ENCODE measurements around the gene LRFN3.
A peak's percentile ranks its signal among the peaks of the same experiment; 100 is the strongest.

The LRFN3 gene

GRCh38 chr19:35986664-35987570, 50.7 kb downstream of the LRFN3 start:
- Histone ChIP-seq H3K4me1 (ENCODE audit: control insufficient read depth, insufficient read depth, low read length) (no peaks in the 10 kb centered on the region), H3K4me3 (ENCODE audit: low read depth, low read length) (peak overlapping the region; percentile 41), H3K9ac (ENCODE audit: low read depth, low read length) (no peak overlapping the region), H3K36me3 (ENCODE audit: control insufficient read depth, insufficient read depth, low read length) (no peaks in the 10 kb centered on the region), H3K27me3 (ENCODE audit: control insufficient read depth, insufficient read depth, low read length) (peaks cover 17% of the 10 kb centered on the region), H3K9me3 (ENCODE audit: control insufficient read depth, insufficient read depth, low read length) (no peaks in the 10 kb centered on the region)

- H3K9ac ChIP-seq (ENCODE audit: low read depth, low read length), result no peak overlapping the region
- no peaks in the 10 kb centered on the region for H3K9me3 ChIP-seq (ENCODE audit: control insufficient read depth, insufficient read depth, low read length)
- H3K4me3 ChIP-seq (ENCODE audit: low read depth, low read length), result no peak overlapping the region
- H3K4me1 ChIP-seq (ENCODE audit: control insufficient read depth, insufficient read depth, low read length), result no peaks in the 10 kb centered on the region
- H3K36me3 ChIP-seq (ENCODE audit: control insufficient read depth, insufficient read depth, low read length), result no peaks in the 10 kb centered on the region
- peaks cover 17% of the 10 kb centered on the region for H3K27me3 ChIP-seq (ENCODE audit: control insufficient read depth, insufficient read depth, low read length)
Observed at GRCh38 chr19:35987571-35987896, 51.4 kb downstream of the LRFN3 start.

- Histone ChIP-seq H3K27me3 (ENCODE audit: control insufficient read depth, insufficient read depth, low read length) (peaks cover 15% of the 10 kb centered on the region), H3K9me3 (ENCODE audit: control insufficient read depth, insufficient read depth, low read length) (no peaks in the 10 kb centered on the region), H3K4me3 (ENCODE audit: low read depth, low read length) (no peak overlapping the region)
Observed at GRCh38 chr19:35988824-35989223, 52.6 kb downstream of the LRFN3 start.

GRCh38 chr19:35990156-35990555, 54.0 kb downstream of the LRFN3 start:
- no peaks in the 10 kb centered on the region for H3K4me1 ChIP-seq (ENCODE audit: control insufficient read depth, insufficient read depth, low read length)
- H3K9me3 ChIP-seq (ENCODE audit: control insufficient read depth, insufficient read depth, low read length), result no peaks in the 10 kb centered on the region
- H3K9ac ChIP-seq (ENCODE audit: low read depth, low read length), result no peak overlapping the region
- H3K27me3 ChIP-seq (ENCODE audit: control insufficient read depth, insufficient read depth, low read length), result peaks cover 13% of the 10 kb centered on the region
- no peak overlapping the region for H3K4me3 ChIP-seq (ENCODE audit: low read depth, low read length)
- H3K36me3 ChIP-seq (ENCODE audit: control insufficient read depth, insufficient read depth, low read length), result no peaks in the 10 kb centered on the region

More at GRCh38 chr19:35988824-35989223, 52.6 kb downstream of the LRFN3 start:
- no peak overlapping the region for H3K9ac ChIP-seq (ENCODE audit: low read depth, low read length)
- H3K36me3 ChIP-seq (ENCODE audit: control insufficient read depth, insufficient read depth, low read length), result no peaks in the 10 kb centered on the region
- no peaks in the 10 kb centered on the region for H3K4me1 ChIP-seq (ENCODE audit: control insufficient read depth, insufficient read depth, low read length)

- no peak overlapping the region for H3K9ac ChIP-seq (ENCODE audit: low read depth, low read length)
- H3K4me3 ChIP-seq (ENCODE audit: low read depth, low read length), result no peak overlapping the region
- no peaks in the 10 kb centered on the region for H3K4me1 ChIP-seq (ENCODE audit: control insufficient read depth, insufficient read depth, low read length)
- no peaks in the 10 kb centered on the region for H3K36me3 ChIP-seq (ENCODE audit: control insufficient read depth, insufficient read depth, low read length)
- H3K27me3 ChIP-seq (ENCODE audit: control insufficient read depth, insufficient read depth, low read length), result peaks cover 5% of the 10 kb centered on the region
- H3K9me3 ChIP-seq (ENCODE audit: control insufficient read depth, insufficient read depth, low read length), result no peaks in the 10 kb centered on the region
Observed at GRCh38 chr19:35990771-35991730, 54.9 kb downstream of the LRFN3 start.

- H3K9ac ChIP-seq (ENCODE audit: low read depth, low read length), result no peak overlapping the region
- H3K9me3 ChIP-seq (ENCODE audit: control insufficient read depth, insufficient read depth, low read length), result no peaks in the 10 kb centered on the region
- no peaks in the 10 kb centered on the region for H3K36me3 ChIP-seq (ENCODE audit: control insufficient read depth, insufficient read depth, low read length)
- no peak overlapping the region for H3K4me3 ChIP-seq (ENCODE audit: low read depth, low read length)
- H3K4me1 ChIP-seq (ENCODE audit: control insufficient read depth, insufficient read depth, low read length), result no peaks in the 10 kb centered on the region
- H3K27me3 ChIP-seq (ENCODE audit: control insufficient read depth, insufficient read depth, low read length), result no peaks in the 10 kb centered on the region
Observed at GRCh38 chr19:35991731-35992450, 55.7 kb downstream of the LRFN3 start.

- H3K36me3 ChIP-seq (ENCODE audit: control insufficient read depth, insufficient read depth, low read length), result no peaks in the 10 kb centered on the region
- H3K9me3 ChIP-seq (ENCODE audit: control insufficient read depth, insufficient read depth, low read length), result no peaks in the 10 kb centered on the region
- no peak overlapping the region for H3K9ac ChIP-seq (ENCODE audit: low read depth, low read length)
- H3K4me3 ChIP-seq (ENCODE audit: low read depth, low read length), result no peak overlapping the region
- no peaks in the 10 kb centered on the region for H3K27me3 ChIP-seq (ENCODE audit: control insufficient read depth, insufficient read depth, low read length)
- no peaks in the 10 kb centered on the region for H3K4me1 ChIP-seq (ENCODE audit: control insufficient read depth, insufficient read depth, low read length)
Observed at GRCh38 chr19:35992907-35993765, 57.0 kb downstream of the LRFN3 start.

- Histone ChIP-seq H3K4me1 (ENCODE audit: control insufficient read depth, insufficient read depth, low read length) (no peaks in the 10 kb centered on the region), H3K4me3 (ENCODE audit: low read depth, low read length) (no peak overlapping the region), H3K9me3 (ENCODE audit: control insufficient read depth, insufficient read depth, low read length) (no peaks in the 10 kb centered on the region), H3K27me3 (ENCODE audit: control insufficient read depth, insufficient read depth, low read length) (no peaks in the 10 kb centered on the region), H3K36me3 (ENCODE audit: control insufficient read depth, insufficient read depth, low read length) (no peaks in the 10 kb centered on the region), H3K9ac (ENCODE audit: low read depth, low read length) (no peak overlapping the region)
Observed at GRCh38 chr19:35993923-35994598, 57.9 kb downstream of the LRFN3 start.

All from iPS-15b (cell line).